ENCODE data around the gene STIMATE. TPM values are rescaled to one million over a fixed set of nuclear protein-coding genes. Genes with fewer than 3 reads are reported as not detected.

The STIMATE gene
- polyA plus RNA-seq, 1 donor: 7.5 TPM

DNA sequence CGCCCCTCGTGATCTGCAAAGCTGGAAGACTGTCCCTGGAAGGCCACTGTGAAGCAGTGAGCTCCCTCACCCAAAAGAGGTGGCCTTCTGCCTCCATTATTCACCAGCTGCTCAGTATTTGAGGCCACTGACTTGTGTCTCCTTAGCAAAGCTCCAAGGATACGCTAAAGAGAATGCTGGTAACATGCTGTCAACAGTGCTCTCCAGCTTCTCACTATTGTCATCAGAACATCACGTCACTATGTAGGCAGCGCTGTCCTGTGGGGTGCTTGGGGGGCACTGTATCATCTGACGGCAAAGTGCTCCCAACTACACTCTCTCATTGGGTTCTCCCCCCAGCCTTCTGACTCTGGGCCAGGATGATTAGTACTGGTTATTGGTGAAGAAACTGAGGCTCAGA is 81.1 kb downstream of the STIMATE start:
- DNase-seq: no peak

- DNase-seq: no peak
Measured at GRCh38 chr3:52813810-52814209, 83.5 kb downstream of the STIMATE start.

GRCh38 chr3:52811452-52812011 is 85.8 kb downstream of the STIMATE start:
- DNase-seq: no peak

GRCh38 chr3:52810923-52811322 is 86.4 kb downstream of the STIMATE start:
- DNase-seq: no peak

DNA sequence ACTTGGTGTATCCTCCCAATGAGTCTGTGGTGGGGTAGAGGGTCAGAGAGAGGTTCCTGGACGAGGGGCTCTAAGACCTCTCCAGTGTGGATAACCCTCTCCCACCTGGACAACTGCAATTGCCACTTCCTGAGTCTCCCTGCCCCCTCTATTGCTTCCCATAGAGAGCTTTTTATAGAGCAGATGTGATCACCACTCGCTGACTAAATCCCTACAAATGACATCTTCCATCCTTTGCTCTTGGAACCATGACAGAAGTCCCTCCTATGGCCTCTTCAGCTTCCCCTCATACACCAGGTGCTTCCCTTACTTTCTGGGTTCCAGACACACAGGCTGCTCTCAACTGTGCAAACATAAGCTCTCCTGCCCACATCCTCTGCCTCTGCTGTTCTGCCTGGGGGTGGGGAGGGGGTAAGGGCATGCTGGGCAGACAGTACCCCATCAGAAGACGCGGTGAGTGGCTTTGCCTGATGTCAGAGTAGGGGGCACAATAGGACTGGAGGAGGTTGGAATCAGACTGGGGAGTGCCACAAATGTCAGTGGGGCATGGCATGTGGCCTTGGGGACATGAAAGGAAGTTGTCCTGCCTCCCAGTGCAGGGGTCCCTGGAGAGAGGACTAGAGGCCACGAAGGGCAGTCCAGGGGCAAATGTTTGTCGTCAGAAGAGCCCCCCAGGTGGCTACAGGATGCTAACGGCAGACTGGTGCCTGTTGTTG is 87.5 kb downstream of the STIMATE start:
- DNase-seq: no peak

- DNase-seq: no peak
Measured at GRCh38 chr3:52809149-52809548, 88.2 kb downstream of the STIMATE start.

DNA sequence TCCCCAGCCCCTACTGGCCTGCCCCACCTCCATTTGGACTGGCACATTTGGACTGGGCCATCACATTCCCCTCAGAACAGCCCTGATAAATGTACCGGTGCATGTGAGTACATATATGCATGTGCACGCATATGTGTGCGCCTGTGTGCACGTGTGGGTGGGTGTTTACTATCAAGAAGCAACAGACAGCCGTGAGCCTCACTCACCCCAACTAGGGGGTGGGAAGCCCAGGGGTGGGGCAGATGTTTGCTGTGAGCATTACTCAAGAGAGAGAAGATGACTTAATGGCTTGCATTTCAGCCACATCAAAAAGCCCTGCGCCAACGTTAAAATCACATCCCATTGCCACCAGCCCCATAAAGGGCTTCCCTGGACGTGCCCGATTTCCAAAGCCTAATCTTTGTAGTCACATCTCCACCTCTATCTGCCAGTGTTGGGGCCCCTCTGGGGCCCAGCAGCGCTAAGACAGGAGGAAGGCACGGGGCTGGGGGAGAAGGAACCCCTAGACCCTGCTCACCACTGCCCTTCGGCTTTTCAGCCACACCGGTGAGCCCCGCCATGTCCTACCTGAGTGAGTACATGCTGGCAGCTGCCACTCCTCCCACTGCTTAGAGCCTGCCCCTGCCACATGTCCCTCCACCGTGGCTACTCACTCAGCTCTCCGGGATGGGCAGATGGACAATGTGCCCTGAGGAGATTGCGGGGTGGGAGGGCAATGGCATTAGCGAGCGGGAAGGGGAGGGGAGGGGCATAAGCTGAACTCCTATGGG is 91.9 kb downstream of the STIMATE start:
- no peak for DNase-seq

- DNase-seq: no peak
Measured at GRCh38 chr3:52801839-52802238, 95.5 kb downstream of the STIMATE start.

- DNase-seq: no peak
Measured at GRCh38 chr3:52800079-52800478, 97.3 kb downstream of the STIMATE start.

DNA sequence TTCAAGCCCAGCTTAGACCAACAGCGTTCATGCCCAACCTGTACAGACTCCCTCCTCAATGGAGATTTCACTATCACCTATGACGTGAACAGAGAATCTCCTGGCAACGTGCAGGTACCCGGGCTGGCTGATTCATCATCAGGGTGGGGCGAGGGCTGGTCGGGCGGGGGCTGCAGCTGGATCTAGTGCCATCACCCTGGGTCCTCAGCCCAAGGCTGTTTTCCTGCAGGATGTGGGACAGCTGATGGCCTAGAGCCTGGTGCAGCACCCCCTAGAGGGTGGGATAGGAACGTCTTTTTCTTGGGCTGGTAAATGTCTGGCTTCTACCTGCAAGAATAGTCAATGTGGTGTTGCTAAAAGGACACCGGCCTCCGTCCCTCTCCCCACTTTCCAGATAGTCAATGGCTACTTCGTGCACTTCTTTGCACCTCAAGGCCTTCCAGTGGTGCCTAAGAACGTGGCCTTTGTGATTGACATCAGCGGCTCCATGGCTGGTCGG is 98.3 kb downstream of the STIMATE start:
- DNase-seq: no peak

- no peak for DNase-seq
Measured at GRCh38 chr3:52798376-52798977, 98.9 kb downstream of the STIMATE start.

GRCh38 chr3:52796411-52796810 is 100.9 kb downstream of the STIMATE start:
- DNase-seq: no peak

- DNase-seq: no peak
Measured at GRCh38 chr3:52795298-52795900, 101.9 kb downstream of the STIMATE start.

DNA sequence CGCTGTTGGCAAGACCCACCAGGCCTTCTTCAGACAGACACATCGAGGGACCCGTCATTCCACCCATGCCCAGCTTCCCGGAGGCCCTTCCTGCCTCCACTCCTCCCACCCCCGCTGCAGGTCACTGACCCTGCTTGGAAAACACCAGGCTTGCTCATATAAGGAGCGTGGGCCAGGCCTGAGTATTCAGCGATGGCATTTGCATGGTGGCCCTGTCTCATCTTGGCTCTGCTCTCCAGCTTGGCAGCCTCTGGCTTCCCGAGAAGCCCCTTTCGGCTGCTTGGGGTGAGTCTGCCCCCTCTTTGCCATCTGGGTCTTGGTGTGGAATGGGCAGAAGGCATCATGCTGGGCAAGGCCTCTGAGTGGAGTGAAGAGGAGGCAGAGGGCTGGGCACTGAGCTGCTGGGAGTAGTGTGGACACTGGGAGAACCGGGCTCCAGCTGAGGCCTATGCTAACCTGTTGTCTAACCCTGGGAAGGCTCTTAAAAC is 102.7 kb downstream of the STIMATE start, which contains the start of gene ITIH3:
Gene ITIH3 (plus strand): TSS at position 185 of the 488 bp plus-strand sequence. CDS start 8 bp downstream, at position 193.
- DNase-seq: no peak

GRCh38 chr3:52793702-52794611 is 103.4 kb downstream of the STIMATE start:
- no peak for DNase-seq

GRCh38 chr3:52792961-52793695 is 104.2 kb downstream of the STIMATE start:
- no peak for DNase-seq

DNA sequence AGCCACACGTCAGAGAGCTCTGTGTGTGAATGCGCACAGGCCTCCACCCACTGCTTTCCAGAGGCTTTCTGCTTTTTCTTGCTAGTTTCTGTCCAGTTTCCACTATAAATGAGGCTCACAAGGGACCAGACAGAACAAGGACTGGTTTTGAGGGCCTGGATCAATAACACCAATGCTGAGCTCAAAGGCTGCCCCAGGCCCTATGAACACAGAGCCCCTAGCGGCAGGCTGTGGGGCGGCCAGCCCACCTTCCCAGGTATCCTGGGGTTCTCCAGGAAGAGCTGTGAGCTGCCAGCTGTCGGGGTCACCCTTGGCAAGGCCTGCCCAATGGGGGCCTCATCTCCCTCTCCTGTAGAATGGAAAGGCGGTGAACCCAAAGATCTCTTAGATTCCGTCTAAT is 104.9 kb downstream of the STIMATE start:
- DNase-seq: no peak

DNA sequence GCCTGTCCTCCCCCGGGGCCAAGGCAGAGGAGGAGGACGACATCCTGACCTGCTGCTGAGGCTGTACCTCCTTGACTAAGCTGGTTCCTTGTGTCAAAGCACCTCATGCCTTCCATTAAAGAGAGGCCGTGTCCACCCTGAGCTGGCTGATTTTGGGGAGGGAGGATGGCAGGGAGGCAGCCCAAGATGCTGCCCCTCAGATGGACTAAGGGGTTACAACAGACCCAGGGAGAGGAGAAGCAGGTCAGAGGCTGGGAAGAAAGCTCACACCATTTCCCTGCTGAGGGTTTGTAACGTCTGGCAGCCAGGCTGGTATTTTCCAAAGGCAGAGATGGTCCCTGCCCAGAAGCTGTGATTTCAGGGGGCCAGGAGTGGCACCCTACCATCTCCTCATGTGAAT is 105.4 kb downstream of the STIMATE start:
- DNase-seq: no peak

DNA sequence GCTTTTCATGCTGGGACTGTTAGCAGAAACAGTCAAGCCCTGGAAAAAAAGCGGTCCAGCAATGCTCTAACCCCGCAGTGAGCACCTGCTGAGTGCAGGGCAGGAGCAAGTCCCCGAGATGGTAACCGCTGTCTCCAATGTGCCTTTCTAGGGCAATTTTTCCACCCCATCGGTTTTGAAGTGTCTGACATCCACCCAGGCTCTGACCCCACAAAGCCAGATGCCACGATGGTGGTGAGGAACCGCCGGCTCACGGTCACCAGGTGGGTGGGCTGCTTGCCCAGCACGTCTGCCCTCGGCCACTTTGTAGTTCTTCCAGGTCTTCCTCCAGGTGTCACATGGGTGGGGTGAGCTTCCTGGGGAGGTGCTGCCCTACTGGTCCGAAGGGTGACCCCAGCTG is 106.0 kb downstream of the STIMATE start:
- DNase-seq: no peak

DNA sequence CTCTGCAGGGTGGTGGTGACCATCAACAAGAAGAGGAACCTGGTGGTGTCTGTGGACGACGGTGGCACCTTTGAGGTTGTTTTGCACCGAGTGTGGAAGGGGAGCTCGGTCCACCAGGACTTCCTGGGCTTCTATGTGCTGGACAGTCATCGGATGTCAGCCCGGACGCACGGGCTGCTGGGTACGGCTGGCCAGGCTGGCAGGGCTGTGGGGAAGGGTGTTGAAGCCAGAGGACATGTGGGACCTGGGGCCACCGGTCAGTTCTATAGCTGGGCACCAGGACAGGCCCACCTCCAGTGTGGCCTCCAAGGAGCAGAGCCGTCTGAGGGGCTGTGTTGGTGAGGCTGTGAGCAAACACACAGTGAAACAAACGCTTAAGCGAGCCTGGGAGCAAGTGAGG is 106.6 kb downstream of the STIMATE start:
- DNase-seq: no peak

- no peak for DNase-seq
Measured at GRCh38 chr3:52790337-52790736, 107.0 kb downstream of the STIMATE start.
